Sigmoid colon (tissue), 7 donors: ENCODE data around the gene TDRD9. TPM values are rescaled to one million over a fixed set of nuclear protein-coding genes. Genes with fewer than 3 reads are reported as not detected.
A peak's percentile ranks its signal among the peaks of the same experiment; 100 is the strongest.
"Not testable (repeated sequence)": the region's sequence is repeated elsewhere in the genome, so short reads cannot be mapped to it uniquely, and the experiment has no call there.

Experiments
- DNase-seq: peaks from one replicate; pipeline ENCODE4 v3.0.0-alpha.2; 2019
- H3K27ac ChIP-seq, 4 donors: fragments of 200-600 bp; sonication (generic); one replicate each; pipeline ENCODE4 v1.5.1; 2016 to 2019; ENCODE audit warnings: mild to moderate bottlenecking in 1 of 4
- H3K27me3 ChIP-seq, 3 donors: fragments of 200-600 bp; sonication (generic); one replicate each; pipeline ENCODE4 v1.5.1; 2019; ENCODE audit warnings: mild to moderate bottlenecking in 1 of 3
- H3K36me3 ChIP-seq, 4 donors: fragments of 200-600 bp; sonication (generic); one replicate each; pipeline ENCODE4 v1.5.1; 2016 to 2019
- H3K4me1 ChIP-seq, 4 donors: fragments of 200-600 bp; sonication (generic); one replicate each; pipeline ENCODE4 v1.5.1; 2017 to 2019
- H3K4me3 ChIP-seq, 4 donors: fragments of 200-600 bp; sonication (generic); one replicate each; pipeline ENCODE4 v1.5.1; 2017 to 2019; ENCODE audit warnings: mild to moderate bottlenecking in 2 of 4, moderate library complexity in 1 of 4
- H3K9me3 ChIP-seq, 4 donors: fragments of 200-600 bp in 3 of 4; sonication (generic) in 3 of 4; one replicate each; pipeline versions ENCODE4 v1.5.1 to v1.6.1; 2013 to 2019
- CTCF ChIP-seq, 4 experiments: fragments of 450-650 bp in 3 of 4; fragments of 200-600 bp in 1 of 4; IDR thresholded peaks; one replicate each; pipeline ENCODE4 v1.5.1; 2016 to 2019; ENCODE audit warnings: antibody characterized with exemption in 4 of 4, mild to moderate bottlenecking in 3 of 4, moderate library complexity in 2 of 4
- EP300 ChIP-seq, 4 donors: sonication (generic); formaldehyde crosslinking; IDR thresholded peaks; one replicate each; pipeline ENCODE4 v1.6.1; 2017; ENCODE audit warnings: antibody characterized with exemption in 4 of 4
- POLR2A ChIP-seq, 2 donors: fragments of 450-650 bp; IDR thresholded peaks; one replicate each; pipeline ENCODE4 v1.6.1; 2016; ENCODE audit warnings: antibody characterized with exemption in 2 of 2, mild to moderate bottlenecking in 2 of 2, moderate library complexity in 2 of 2
- POLR2AphosphoS5 ChIP-seq, 4 donors: sonication (generic); formaldehyde crosslinking; IDR thresholded peaks; one replicate each; pipeline ENCODE4 v1.6.1; 2017; ENCODE audit warnings: antibody characterized with exemption in 4 of 4
- WGBS, 2 donors: extraction: QIAGEN DNeasy Blood & Tissue Kit; methylation state at CpG; one replicate each; pipeline ENCODE4 v1.1.7; 2013; 5-methylcytosine and 5-hydroxymethylcytosine counted together
- intact Hi-C: fragments of 100-400 bp; cut with DNase I; formaldehyde crosslinking; loops from one replicate; pipeline ENCODE4 v1.15.1; 2023
- polyA plus RNA-seq, 3 donors: library from polyadenylated mRNA; stranded (reverse); fragments of 200-250 nt; gene quantifications; one replicate each; pipeline ENCODE4 v1.2.3, GENCODE V29; 2013
- total RNA-seq, 4 donors: library from RNA; depleted of rRNA; stranded (reverse); fragments of >200 nt; gene quantifications; one replicate each; pipeline ENCODE4 v1.1.0, GENCODE V29; 2016
- donor health status: healthy with polysubstance abuse.
- donor health status: Bipolar disorder and iron deficiency.
- donor health status: healthy.

The TDRD9 gene
- total and polyA plus RNA-seq, 7 donors: 0.58 to 4.6 (median 1.2) TPM

DNA sequence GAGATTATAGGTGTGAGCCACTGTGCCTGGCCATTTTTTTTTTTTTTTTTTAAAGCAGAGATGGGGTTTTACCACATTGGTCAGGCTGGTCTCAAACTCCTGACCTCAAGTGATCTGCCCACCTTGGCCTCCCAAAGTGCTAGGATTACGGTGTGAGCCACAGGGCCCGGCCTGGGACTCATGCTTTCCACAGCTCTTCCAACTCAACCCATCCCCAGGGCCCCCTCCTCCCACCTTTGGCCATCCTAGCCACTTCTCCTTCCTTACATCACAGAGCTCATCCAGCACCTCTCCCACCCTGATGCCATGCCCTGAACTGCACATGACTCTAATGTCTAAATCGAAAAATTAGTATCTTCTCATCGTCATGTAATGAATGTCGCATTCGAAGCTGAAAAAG, 12.6 kb upstream of the TDRD9 start:
- TF ChIP-seq CTCF (IDR thresholded peaks at IDR 0.05) (no peak), POLR2AphosphoS5 (IDR thresholded peaks at IDR 0.05) (no peak), POLR2A (IDR thresholded peaks at IDR 0.05) (no peak), EP300 (IDR thresholded peaks at IDR 0.05) (no peak)
- WGBS, 2 donors: 92 to 95% methylated on average over 6 of the region's 6 CpGs
- H3K4me1 ChIP-seq: peaks cover 0 to 46% (median 28%) of the 10 kb centered on the region in 4 donors
- no peak overlapping the region for H3K27ac ChIP-seq
- H3K36me3 ChIP-seq: peaks cover 7 to 61% (median 24%) of the 10 kb centered on the region in 4 donors
- H3K27me3 ChIP-seq: no peaks in the 10 kb centered on the region
- no peak overlapping the region for H3K4me3 ChIP-seq
- H3K9me3 ChIP-seq: no peaks in the 10 kb centered on the region
- peak; percentile 41 for DNase-seq
- intact Hi-C loops: no loop called here

GRCh38 chr14:103916636-103917262, 11.5 kb upstream of the TDRD9 start:
- no peak overlapping the region for H3K4me3 ChIP-seq
- 74 to 83% methylated on average over 14 of the region's 14 CpGs for WGBS, 2 donors
- no peak overlapping the region for H3K27ac ChIP-seq
- DNase-seq: peak; percentile 59
- TF ChIP-seq EP300 (IDR thresholded peaks at IDR 0.05): no peak
- no peak for TF ChIP-seq POLR2A (IDR thresholded peaks at IDR 0.05)
- TF ChIP-seq CTCF (IDR thresholded peaks at IDR 0.05): no peak
- no peak for TF ChIP-seq POLR2AphosphoS5 (IDR thresholded peaks at IDR 0.05)
- peaks cover 0 to under 1% (median 0%) of the 10 kb centered on the region in 3 donors for H3K27me3 ChIP-seq
- intact Hi-C loops: no loop called here
- peaks cover 0 to 42% (median 31%) of the 10 kb centered on the region in 4 donors for H3K4me1 ChIP-seq
- H3K9me3 ChIP-seq: no peaks in the 10 kb centered on the region
- peaks cover 7 to 52% (median 18%) of the 10 kb centered on the region in 4 donors for H3K36me3 ChIP-seq

DNA sequence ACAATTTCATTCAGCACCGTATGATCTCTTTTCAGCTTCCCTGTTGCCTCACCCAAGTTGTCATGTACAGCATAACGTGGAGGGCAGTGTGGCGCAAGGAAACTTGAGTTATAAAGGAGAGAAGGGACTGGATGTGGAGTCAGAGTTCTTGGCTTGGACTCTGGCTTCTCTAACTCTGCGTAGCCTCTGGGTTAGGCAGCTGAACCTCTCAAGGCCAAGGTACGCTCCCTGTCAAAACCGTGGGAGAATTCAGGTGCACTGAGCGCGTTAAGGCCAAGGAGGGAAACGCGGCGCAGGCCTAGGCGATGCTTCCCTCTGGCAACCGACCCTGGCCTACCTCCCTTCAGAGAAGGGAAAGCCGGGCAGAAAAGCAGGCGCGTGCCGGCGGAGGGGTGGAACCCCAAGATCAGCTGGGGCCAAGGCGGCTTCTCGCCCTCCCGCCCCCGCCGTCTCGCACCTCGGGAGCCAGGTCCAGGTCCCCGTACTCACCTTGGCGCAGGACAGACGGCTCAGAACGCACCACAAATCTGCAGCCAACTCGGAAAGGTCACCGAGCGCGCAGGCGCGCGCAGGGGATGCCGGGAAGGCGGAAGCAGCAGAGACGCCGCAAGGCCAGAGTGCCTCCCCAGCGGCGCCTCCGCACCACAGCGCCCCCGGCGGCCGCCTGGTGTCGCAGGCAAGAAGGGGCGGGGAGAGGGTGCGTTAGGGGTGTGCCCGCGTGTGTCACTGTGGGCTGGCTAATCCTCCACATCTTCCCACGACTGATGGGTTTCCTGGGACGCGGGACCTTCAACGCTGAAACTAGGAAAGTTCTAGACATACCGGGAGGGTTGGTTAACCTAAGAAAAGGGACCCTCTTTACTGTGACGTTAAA, 7.0 kb upstream of the TDRD9 start:
- peak; percentile 94 for DNase-seq
- Histone ChIP-seq H3K4me1 (peaks cover 0 to 42% (median 32%) of the 10 kb centered on the region in 4 donors), H3K27me3 (peaks cover 0 to 17% (median 0%) of the 10 kb centered on the region in 3 donors), H3K9me3 (no peaks in the 10 kb centered on the region), H3K36me3 (peaks cover 0 to 9% (median 0%) of the 10 kb centered on the region in 4 donors), H3K4me3 (peak overlapping the region; percentile 84 to 99 (median 86)), H3K27ac (peak overlapping the region; percentile 82 to 90 (median 84))
- intact Hi-C loops: no loop called here
- 1% methylated on average over 58 of the region's 58 CpGs for WGBS, 2 donors
- TF ChIP-seq CTCF (IDR thresholded peaks at IDR 0.05): peak; percentile 63 to 98 (median 84)
- peak; percentile 63 to 92 (median 88) for TF ChIP-seq POLR2AphosphoS5 (IDR thresholded peaks at IDR 0.05)
- peak in 1 of 4 donors; percentile 41 for TF ChIP-seq EP300 (IDR thresholded peaks at IDR 0.05)
- TF ChIP-seq POLR2A (IDR thresholded peaks at IDR 0.05): peak; percentile 56 to 64

- H3K36me3 ChIP-seq, DNase-seq, intact Hi-C loops, H3K27ac ChIP-seq, H3K9me3 ChIP-seq: not testable (repeated sequence)
- Histone ChIP-seq H3K4me1 (peaks cover 0 to 37% (median 31%) of the 10 kb centered on the region in 4 donors), H3K4me3 (peak overlapping the region; percentile 84 to 99 (median 86)), H3K27me3 (peaks cover 0 to 17% (median 0%) of the 10 kb centered on the region in 3 donors)
- WGBS, 2 donors: 73 to 74% methylated on average over 12 of the region's 12 CpGs
Observed at GRCh38 chr14:103921855-103922200, 6.4 kb upstream of the TDRD9 start.

- DNase-seq: no peak
- WGBS, 2 donors: 6 to 11% methylated on average over 6 of the region's 6 CpGs
- TF ChIP-seq POLR2AphosphoS5 (IDR thresholded peaks at IDR 0.05) (no peak), CTCF (IDR thresholded peaks at IDR 0.05) (no peak), EP300 (IDR thresholded peaks at IDR 0.05) (no peak), POLR2A (IDR thresholded peaks at IDR 0.05) (no peak)
- intact Hi-C loops: no loop called here
- Histone ChIP-seq H3K9me3 (no peaks in the 10 kb centered on the region), H3K27ac (no peak overlapping the region), H3K36me3 (no peaks in the 10 kb centered on the region), H3K27me3 (peaks cover 0 to 22% (median 4%) of the 10 kb centered on the region in 3 donors), H3K4me1 (peaks cover 0 to 22% (median 18%) of the 10 kb centered on the region in 4 donors), H3K4me3 (no peak overlapping the region)
Observed at GRCh38 chr14:103923863-103924262, 4.4 kb upstream of the TDRD9 start.
